Bronchial epithelial cell (primary cell): Measurements from ENCODE around the gene FNDC3B. TPM values are rescaled to one million over a fixed set of nuclear protein-coding genes. Genes with fewer than 3 reads are reported as not detected.

Experiments
- DNase-seq: peaks from one replicate; pipeline ENCODE4 v3.0.0-alpha.2; 2010; ENCODE audit warnings: low read depth
- FAIRE-seq: peaks from 2 replicates; lab custom pipeline; 2011; peaks lifted over from hg19 to GRCh38; lab: Jason Lieb, UNC
- H3K27me3 ChIP-seq: 2 replicates; pipeline ENCODE4 v1.5.1; 2011; ENCODE audit warnings: low read length; ENCODE audit not compliant: control insufficient read depth, insufficient read depth
- H3K36me3 ChIP-seq: 2 replicates; pipeline ENCODE4 v1.5.1; 2011; ENCODE audit warnings: low read length; ENCODE audit not compliant: control insufficient read depth, insufficient read depth
- H3K4me3 ChIP-seq: 2 replicates; pipeline ENCODE4 v1.5.1; 2011; ENCODE audit warnings: mild to moderate bottlenecking, low read depth, low read length, control low read depth
- total RNA-seq: library from RNA; depleted of rRNA; stranded (reverse); fragments of >200 nt; gene quantifications from 2 replicates; pipeline ENCODE4 v1.2.1, GENCODE V29; 2014
- TF ChIP-seq, protein P1 (sequence below): IDR thresholded peaks from 2 replicates; pipeline ENCODE4 v1.5.1; 2011; ENCODE audit warnings: mild to moderate bottlenecking, moderate library complexity, low read length, control low read depth, inconsistent platforms; ENCODE audit not compliant: insufficient read depth, severe bottlenecking

The FNDC3B gene
- total RNA-seq, 1 donor from 2014 or later: 39.2 TPM

DNA sequence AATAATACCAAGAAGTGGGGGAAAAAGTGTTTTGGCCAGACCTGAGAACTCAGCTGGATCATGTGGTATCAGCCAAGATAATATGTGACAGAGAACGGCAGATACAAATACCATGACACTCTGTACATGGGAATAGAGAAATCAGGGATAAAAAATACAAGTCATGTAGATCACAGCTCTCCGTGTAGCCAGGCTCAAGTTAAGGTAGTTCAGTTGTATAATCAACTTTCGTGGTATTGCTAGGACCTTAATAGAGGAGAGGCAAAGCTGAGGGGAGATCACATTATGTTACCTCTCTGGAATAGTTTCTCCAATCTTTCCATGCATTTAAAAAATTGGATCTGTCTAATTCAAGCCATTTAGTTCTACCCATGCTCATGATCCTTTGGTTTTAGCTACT, 229.0 kb downstream of the FNDC3B start:
- Histone ChIP-seq H3K27me3 (no peaks in the 10 kb centered on the region), H3K36me3 (peaks cover 3% of the 10 kb centered on the region), H3K4me3 (no peak overlapping the region)
- DNase-seq (no peak), FAIRE-seq (no peak)
- TF ChIP-seq, protein P1, sequence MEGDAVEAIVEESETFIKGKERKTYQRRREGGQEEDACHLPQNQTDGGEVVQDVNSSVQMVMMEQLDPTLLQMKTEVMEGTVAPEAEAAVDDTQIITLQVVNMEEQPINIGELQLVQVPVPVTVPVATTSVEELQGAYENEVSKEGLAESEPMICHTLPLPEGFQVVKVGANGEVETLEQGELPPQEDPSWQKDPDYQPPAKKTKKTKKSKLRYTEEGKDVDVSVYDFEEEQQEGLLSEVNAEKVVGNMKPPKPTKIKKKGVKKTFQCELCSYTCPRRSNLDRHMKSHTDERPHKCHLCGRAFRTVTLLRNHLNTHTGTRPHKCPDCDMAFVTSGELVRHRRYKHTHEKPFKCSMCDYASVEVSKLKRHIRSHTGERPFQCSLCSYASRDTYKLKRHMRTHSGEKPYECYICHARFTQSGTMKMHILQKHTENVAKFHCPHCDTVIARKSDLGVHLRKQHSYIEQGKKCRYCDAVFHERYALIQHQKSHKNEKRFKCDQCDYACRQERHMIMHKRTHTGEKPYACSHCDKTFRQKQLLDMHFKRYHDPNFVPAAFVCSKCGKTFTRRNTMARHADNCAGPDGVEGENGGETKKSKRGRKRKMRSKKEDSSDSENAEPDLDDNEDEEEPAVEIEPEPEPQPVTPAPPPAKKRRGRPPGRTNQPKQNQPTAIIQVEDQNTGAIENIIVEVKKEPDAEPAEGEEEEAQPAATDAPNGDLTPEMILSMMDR: no peak

- DNase-seq: no peak
- no peak for FAIRE-seq
- Histone ChIP-seq H3K4me3 (no peak overlapping the region), H3K27me3 (no peaks in the 10 kb centered on the region), H3K36me3 (peaks cover 4% of the 10 kb centered on the region)
- TF ChIP-seq, protein P1: no peak
Measured at GRCh38 chr3:172268868-172269267, 229.5 kb downstream of the FNDC3B start.

DNA sequence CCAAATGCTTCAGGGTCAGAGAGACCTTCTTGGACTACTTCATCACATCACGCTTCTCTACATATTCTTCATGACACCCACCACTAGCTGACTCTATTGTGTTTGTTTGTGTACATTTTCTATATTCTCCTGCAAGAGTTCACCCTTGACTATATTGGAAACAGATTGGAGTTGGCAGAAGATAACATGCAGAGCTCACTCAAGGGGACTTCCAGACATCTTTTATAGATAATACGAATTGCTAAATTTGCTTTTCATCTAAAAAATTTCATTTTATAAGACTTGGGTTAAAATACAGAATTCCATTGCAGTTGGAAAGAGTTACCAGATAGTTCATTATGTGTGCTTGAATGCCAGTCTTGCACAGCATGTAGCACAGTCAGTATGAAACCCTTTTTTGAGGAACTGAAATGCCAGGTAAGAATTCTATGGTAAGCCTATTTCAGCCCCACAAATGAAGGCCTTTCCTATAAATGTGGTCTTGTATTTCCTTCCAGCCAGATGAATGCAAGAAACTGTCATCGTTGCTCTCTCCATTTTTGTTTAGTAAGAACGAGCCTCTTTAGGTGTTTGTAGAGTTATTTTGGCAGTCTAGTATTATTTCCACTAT, 231.3 kb downstream of the FNDC3B start:
- TF ChIP-seq, protein P1: no peak
- Histone ChIP-seq H3K36me3 (peaks cover 3% of the 10 kb centered on the region), H3K27me3 (no peaks in the 10 kb centered on the region), H3K4me3 (no peak overlapping the region)
- DNase-seq: no peak
- FAIRE-seq: no peak

DNA sequence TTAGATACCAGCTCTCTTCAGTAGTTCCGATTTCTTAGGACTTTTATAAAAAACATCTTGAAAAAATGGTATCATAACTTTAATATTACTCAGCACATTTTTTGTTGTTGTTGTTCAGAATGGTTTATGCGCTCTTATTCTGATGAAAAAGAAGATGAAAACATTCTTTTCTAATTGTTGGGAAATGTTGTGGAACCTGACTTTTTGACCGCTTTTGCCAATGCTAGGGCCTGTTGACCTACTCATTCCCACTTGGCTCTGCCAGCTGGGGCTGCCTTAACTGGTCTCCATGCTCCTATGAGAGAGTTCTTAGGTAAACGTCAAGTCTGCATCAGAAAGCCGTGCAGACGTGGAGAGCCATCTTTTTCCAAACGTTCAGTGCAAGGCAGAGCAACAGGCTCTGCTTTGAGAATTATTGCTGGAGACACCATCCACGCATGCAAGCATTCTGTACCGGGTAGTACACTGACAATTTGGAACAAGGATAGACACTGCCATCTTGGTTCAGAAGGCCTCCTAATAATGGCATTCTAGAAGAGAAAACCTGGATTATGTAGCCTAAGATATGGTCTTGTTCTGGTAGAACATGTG, 232.1 kb downstream of the FNDC3B start:
- H3K4me3 ChIP-seq: no peak overlapping the region
- TF ChIP-seq, protein P1: no peak
- peaks cover 3% of the 10 kb centered on the region for H3K36me3 ChIP-seq
- DNase-seq (no peak), FAIRE-seq (no peak)
- no peaks in the 10 kb centered on the region for H3K27me3 ChIP-seq

DNA sequence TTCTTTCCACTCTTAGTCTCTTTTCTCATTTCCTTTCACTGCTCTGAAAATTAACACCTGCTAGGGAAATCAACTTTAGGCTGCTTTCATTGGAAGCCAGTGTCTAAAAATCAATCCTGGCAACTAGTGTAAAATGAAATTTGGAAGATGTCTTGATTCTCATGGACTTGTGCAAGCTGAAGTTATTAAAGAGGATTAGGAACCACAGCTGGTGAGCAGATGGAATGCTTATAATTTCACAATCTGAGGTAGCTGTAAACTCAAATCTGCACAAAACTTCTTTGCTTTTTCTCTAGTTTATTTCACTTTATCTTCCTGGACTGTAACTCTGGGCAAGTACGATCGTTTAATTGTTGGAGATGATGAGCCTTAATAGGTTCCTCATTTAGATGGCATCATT, 233.3 kb downstream of the FNDC3B start:
- DNase-seq: no peak
- TF ChIP-seq, protein P1: no peak
- Histone ChIP-seq H3K36me3 (peaks cover 3% of the 10 kb centered on the region), H3K27me3 (no peaks in the 10 kb centered on the region), H3K4me3 (no peak overlapping the region)
- no peak for FAIRE-seq

DNA sequence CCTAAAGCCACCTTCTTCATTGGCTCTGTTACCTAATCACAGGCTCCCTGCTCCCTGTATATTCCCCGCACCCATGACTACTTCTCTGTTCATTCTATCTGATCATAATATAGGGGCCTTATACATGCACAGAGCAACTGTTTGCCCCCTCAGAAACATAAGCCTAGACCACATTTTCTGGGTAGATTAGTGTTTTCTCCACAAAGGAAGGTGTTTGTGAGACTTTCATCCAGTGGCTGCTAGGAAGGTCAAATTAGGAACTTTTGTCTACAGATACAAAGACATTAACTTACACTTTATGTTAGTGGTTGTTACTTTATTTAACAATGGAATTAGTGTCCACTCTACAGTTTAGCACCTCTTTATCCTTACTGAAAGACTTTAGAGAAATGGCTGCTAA, 234.0 kb downstream of the FNDC3B start:
- FAIRE-seq: no peak
- TF ChIP-seq, protein P1: no peak
- DNase-seq: no peak
- no peak overlapping the region for H3K4me3 ChIP-seq
- H3K36me3 ChIP-seq: peaks cover 3% of the 10 kb centered on the region
- H3K27me3 ChIP-seq: no peaks in the 10 kb centered on the region
